Tibial nerve (tissue), 4 donors: ENCODE measurements around the gene ZNHIT1. TPM values are rescaled to one million over a fixed set of nuclear protein-coding genes. Genes with fewer than 3 reads are reported as not detected.

Source experiments
- DNase-seq, 2 donors: peaks; one replicate each; pipeline ENCODE4 v3.0.0-alpha.2; 2019; ENCODE audit warnings: low spot score in 2 of 2
- H3K27ac ChIP-seq, 4 donors: fragments of 200-600 bp; sonication (generic) in 3 of 4; one replicate each; pipeline ENCODE4 v1.5.1; 2017 to 2019; ENCODE audit warnings: mild to moderate bottlenecking in 1 of 4
- H3K27me3 ChIP-seq, 2 donors: fragments of 200-600 bp; sonication (generic) in 1 of 2; one replicate each; pipeline versions ENCODE4 v1.5.1 to v1.6.0; 2017 to 2019
- H3K36me3 ChIP-seq, 3 donors: fragments of 200-600 bp; sonication (generic); one replicate each; pipeline ENCODE4 v1.5.1; 2018 to 2019
- H3K4me1 ChIP-seq, 4 donors: fragments of 200-600 bp; sonication (generic) in 3 of 4; one replicate each; pipeline ENCODE4 v1.5.1; 2017 to 2019
- H3K4me3 ChIP-seq, 4 donors: fragments of 200-600 bp; sonication (generic) in 3 of 4; one replicate each; pipeline ENCODE4 v1.5.1; 2017 to 2019; ENCODE audit warnings: mild to moderate bottlenecking in 1 of 4, moderate library complexity in 1 of 4
- H3K9me3 ChIP-seq, 4 donors: fragments of 200-600 bp; sonication (generic) in 3 of 4; one replicate each; pipeline ENCODE4 v1.5.1; 2017 to 2019
- CTCF ChIP-seq, 5 experiments: fragments of 200-600 bp in 3 of 5; fragments of 450-650 bp in 2 of 5; sonication (generic) in 3 of 5; IDR thresholded peaks; one replicate each; pipeline ENCODE4 v1.5.1; 2016 to 2019; ENCODE audit warnings: antibody characterized with exemption in 5 of 5, mild to moderate bottlenecking in 3 of 5, moderate library complexity in 2 of 5
- EP300 ChIP-seq, 2 donors: sonication (generic); formaldehyde crosslinking; IDR thresholded peaks; one replicate each; pipeline ENCODE4 v1.6.1; 2017; ENCODE audit warnings: antibody characterized with exemption in 2 of 2, mild to moderate bottlenecking in 1 of 2
- POLR2A ChIP-seq, 2 donors: fragments of 450-650 bp; IDR thresholded peaks; one replicate each; pipeline ENCODE4 v1.6.1; 2017; ENCODE audit warnings: antibody characterized with exemption in 2 of 2, mild to moderate bottlenecking in 2 of 2, moderate library complexity in 2 of 2
- WGBS, 2 donors: methylation state at CpG; one replicate each; pipeline ENCODE4 v1.1.5; 2018; 5-methylcytosine and 5-hydroxymethylcytosine counted together
- total RNA-seq, 4 donors: library from RNA; depleted of rRNA; stranded (reverse); fragments of >200 nt; gene quantifications; one replicate each; pipeline ENCODE4 v1.1.0, GENCODE V29; 2016

Gene ZNHIT1
- total RNA-seq, 4 donors from 2014 or later, result 90.5 to 113 (median 99.3) TPM

GRCh38 chr7:101211501-101211900, 6.5 kb upstream of the ZNHIT1 start:
- Histone ChIP-seq H3K36me3 (peaks cover 3 to 96% (median 25%) of the 10 kb centered on the region in 3 donors), H3K4me3 (no peak overlapping the region), H3K9me3 (no peaks in the 10 kb centered on the region), H3K27me3 (no peaks in the 10 kb centered on the region), H3K27ac (no peak overlapping the region), H3K4me1 (peaks cover 0 to 19% (median 10%) of the 10 kb centered on the region in 4 donors)
- TF ChIP-seq CTCF (IDR thresholded peaks at IDR 0.05), result no peak
- TF ChIP-seq EP300 (IDR thresholded peaks at IDR 0.05), result no peak
- TF ChIP-seq POLR2A (IDR thresholded peaks at IDR 0.05), result no peak
- WGBS, 2 donors, result 93 to 95% methylated on average over 14 to 24 of the region's 24 CpGs
- DNase-seq, result no peak

GRCh38 chr7:101212014-101212413, 6.0 kb upstream of the ZNHIT1 start:
- Histone ChIP-seq H3K9me3 (no peaks in the 10 kb centered on the region), H3K36me3 (peaks cover 3 to 91% (median 25%) of the 10 kb centered on the region in 3 donors), H3K27me3 (no peaks in the 10 kb centered on the region), H3K4me3 (no peak overlapping the region), H3K4me1 (peaks cover 0 to 21% (median 11%) of the 10 kb centered on the region in 4 donors), H3K27ac (no peak overlapping the region)
- DNase-seq, result no peak
- 87 to 88% methylated on average over 8 of the region's 8 CpGs for WGBS, 2 donors
- TF ChIP-seq POLR2A (IDR thresholded peaks at IDR 0.05) (no peak), EP300 (IDR thresholded peaks at IDR 0.05) (no peak), CTCF (IDR thresholded peaks at IDR 0.05) (no peak)

- Histone ChIP-seq H3K27me3 (no peaks in the 10 kb centered on the region), H3K4me1 (peaks cover 0 to 49% (median 27%) of the 10 kb centered on the region in 4 donors), H3K9me3 (no peaks in the 10 kb centered on the region), H3K36me3 (peaks cover 2 to 51% (median 12%) of the 10 kb centered on the region in 3 donors), H3K27ac (peak overlapping the region; percentile 86 to 95 (median 90)), H3K4me3 (peak overlapping the region; percentile 73 to 94 (median 78))
- TF ChIP-seq CTCF (IDR thresholded peaks at IDR 0.05) (no peak), POLR2A (IDR thresholded peaks at IDR 0.05) (no peak), EP300 (IDR thresholded peaks at IDR 0.05) (no peak)
- peak in 1 of 2 donors; percentile 17 for DNase-seq
- WGBS, 2 donors, result 54% methylated on average over 30 to 31 of the region's 31 CpGs
Measured at GRCh38 chr7:101216001-101216859, 1.7 kb upstream of the ZNHIT1 start.

GRCh38 chr7:101216860-101217387, 1.0 kb upstream of the ZNHIT1 start:
- H3K4me1 ChIP-seq, result peaks cover 0 to 56% (median 27%) of the 10 kb centered on the region in 4 donors
- WGBS, 2 donors, result 0 to 2% methylated on average over 5 to 14 of the region's 34 CpGs
- H3K36me3 ChIP-seq, result peaks cover 0 to 51% (median 5%) of the 10 kb centered on the region in 3 donors
- TF ChIP-seq EP300 (IDR thresholded peaks at IDR 0.05) (no peak), POLR2A (IDR thresholded peaks at IDR 0.05) (no peak), CTCF (IDR thresholded peaks at IDR 0.05) (no peak)
- no peak for DNase-seq
- peak overlapping the region; percentile 73 to 94 (median 78) for H3K4me3 ChIP-seq
- no peaks in the 10 kb centered on the region for H3K27me3 ChIP-seq
- H3K27ac ChIP-seq, result peak overlapping the region; percentile 86 to 95 (median 90)
- H3K9me3 ChIP-seq, result no peaks in the 10 kb centered on the region
